Mammary microvascular endothelial cell (primary cell): ENCODE results near the gene ETHE1. TPM values are rescaled to one million over a fixed set of nuclear protein-coding genes. Genes with fewer than 3 reads are reported as not detected.

Source experiments
- total RNA-seq: library from RNA; depleted of rRNA; stranded (reverse); fragments of >200 nt; gene quantifications from 2 replicates; pipeline ENCODE4 v1.2.3, GENCODE V29; 2015

ETHE1 gene
- 57.5 and 60.8 TPM in 2 replicates for total RNA-seq

GRCh38 chr19:43526884-43527859, at the start of gene ETHE1:
Gene ETHE1, minus strand, starts transcription at chr19:43527201. Its CDS starts 24 bp downstream, at chr19:43527177.

GRCh38 chr19:43575156-43575950, 48.4 kb upstream of the ETHE1 start, which contains the start of the genes PINLYP and XRCC1:
Gene PINLYP, plus strand, starts transcription at chr19:43575801. Its CDS starts 1,391 bp downstream, at chr19:43577192.
Gene XRCC1, minus strand, starts transcription at chr19:43575527. Its CDS starts 69 bp downstream, at chr19:43575458.

GRCh38 chr19:43532962-43533545, 6.1 kb upstream of the ETHE1 start, which contains the start of gene ZNF575:
Gene ZNF575, plus strand, starts transcription at chr19:43533188. Its CDS starts 1,235 bp downstream, at chr19:43534423.

GRCh38 chr19:43504426-43505185, 22.4 kb downstream of the ETHE1 start, which contains the start of gene PHLDB3:
Gene PHLDB3, minus strand, starts transcription at chr19:43504746. Its CDS starts 628 bp downstream, at chr19:43504118.

GRCh38 chr19:43465468-43466120, 61.4 kb downstream of the ETHE1 start, which contains the start of gene LYPD3:
Gene LYPD3, minus strand, starts transcription at chr19:43465608. Its CDS starts 37 bp downstream, at chr19:43465571.

Other genes starting within 250 kb of the ETHE1 start
- 0.13 and 0.34 TPM in 2 replicates for gene CD177, start 173.5 kb downstream of the ETHE1 start, total RNA-seq
- gene TEX101, start 112.3 kb downstream of the ETHE1 start, total RNA-seq, result not detected in 2 replicates
- gene LYPD3, start 61.6 kb downstream of the ETHE1 start, total RNA-seq, result 0.10 TPM in 1 of 2 replicates, not detected in the other
- gene PHLDB3, start 22.5 kb downstream of the ETHE1 start, total RNA-seq, result 2.9 and 5.4 TPM in 2 replicates
- 0.07 and 0.15 TPM in 2 replicates for gene ZNF575, start 6.0 kb upstream of the ETHE1 start, total RNA-seq
- 23.6 and 24.1 TPM in 2 replicates for gene XRCC1, start 48.3 kb upstream of the ETHE1 start, total RNA-seq
- gene PINLYP, start 48.6 kb upstream of the ETHE1 start, total RNA-seq, result 0.44 and 1.00 TPM in 2 replicates
- gene IRGQ, start 68.9 kb upstream of the ETHE1 start, total RNA-seq, result 23.6 and 24.0 TPM in 2 replicates
- 11.8 and 16.6 TPM in 2 replicates for gene ZNF576, start 69.4 kb upstream of the ETHE1 start, total RNA-seq
- 0.33 TPM in 1 of 2 replicates, not detected in the other for gene SRRM5, start 84.9 kb upstream of the ETHE1 start, total RNA-seq
- 42.8 and 50.8 TPM in 2 replicates for gene ZNF428, start 92.4 kb upstream of the ETHE1 start, total RNA-seq
- gene CADM4, start 112.6 kb upstream of the ETHE1 start, total RNA-seq, result 1.1 and 1.6 TPM in 2 replicates
- gene PLAUR, start 143.0 kb upstream of the ETHE1 start, total RNA-seq, result 168 and 177 TPM in 2 replicates
- not detected in 2 replicates for gene IRGC, start 188.9 kb upstream of the ETHE1 start, total RNA-seq
- 12.0 and 16.7 TPM in 2 replicates for gene SMG9, start 227.8 kb upstream of the ETHE1 start, total RNA-seq